Endothelial cell of umbilical vein (primary cell): ENCODE results near the gene IQCE.

Source experiments
- GATA2 ChIP-seq: IDR thresholded peaks from 2 replicates; pipeline ENCODE4 v1.7.0; 2011; ENCODE audit warnings: low read depth, mild to moderate bottlenecking, moderate library complexity, mixed read lengths, low read length; ENCODE audit not compliant: insufficient read length, insufficient read depth
- POLR2A ChIP-seq: IDR thresholded peaks from 2 replicates; pipeline ENCODE4 v1.6.1; 2012; ENCODE audit warnings: low read depth, mild to moderate bottlenecking, control low read depth, low read length
- POLR2AphosphoS5 ChIP-seq: IDR thresholded peaks from 2 replicates; pipeline ENCODE4 v1.6.1; 2012; ENCODE audit warnings: low read depth, mild to moderate bottlenecking, control low read depth, low read length, moderate library complexity; ENCODE audit not compliant: insufficient read depth
- TF ChIP-seq, protein P1 (sequence below), 2 donors: IDR thresholded peaks; 1 replicate in 1 of 2; 2 replicates in 1 of 2; pipeline ENCODE4 v1.5.1; 2011; ENCODE audit warnings: low read length in 2 of 2, mild to moderate bottlenecking in 2 of 2, moderate library complexity in 2 of 2, control low read depth in 1 of 2, inconsistent platforms in 1 of 2, low read depth in 1 of 2; ENCODE audit not compliant: insufficient read depth in 1 of 2; ENCODE audit errors: extremely low read depth in 1 of 2

DNA sequence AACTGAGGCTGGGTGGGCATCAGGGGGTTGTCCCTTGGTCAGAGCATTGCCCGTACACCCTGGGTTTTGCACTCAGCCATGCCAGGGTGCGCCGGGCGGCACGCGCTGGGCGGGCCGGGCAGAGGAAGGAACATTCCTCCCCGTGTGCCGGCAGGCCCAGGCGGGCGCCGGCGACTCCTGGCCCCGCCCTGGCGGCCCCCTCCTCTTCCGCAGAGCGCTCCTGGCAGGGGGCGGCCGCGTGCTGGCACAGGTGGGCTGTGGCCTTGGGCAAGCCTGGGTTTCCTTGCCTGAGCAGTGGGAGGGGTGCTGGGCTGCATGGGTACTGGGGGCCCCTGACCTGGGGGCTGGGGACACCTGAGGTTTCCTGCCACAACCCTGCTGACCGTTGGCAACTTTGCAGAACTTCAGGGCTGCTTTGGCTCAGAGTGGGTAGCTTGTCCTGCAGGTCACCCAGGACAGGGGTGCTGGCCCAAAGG is 35.3 kb upstream of the IQCE start:
- TF ChIP-seq, protein P1, sequence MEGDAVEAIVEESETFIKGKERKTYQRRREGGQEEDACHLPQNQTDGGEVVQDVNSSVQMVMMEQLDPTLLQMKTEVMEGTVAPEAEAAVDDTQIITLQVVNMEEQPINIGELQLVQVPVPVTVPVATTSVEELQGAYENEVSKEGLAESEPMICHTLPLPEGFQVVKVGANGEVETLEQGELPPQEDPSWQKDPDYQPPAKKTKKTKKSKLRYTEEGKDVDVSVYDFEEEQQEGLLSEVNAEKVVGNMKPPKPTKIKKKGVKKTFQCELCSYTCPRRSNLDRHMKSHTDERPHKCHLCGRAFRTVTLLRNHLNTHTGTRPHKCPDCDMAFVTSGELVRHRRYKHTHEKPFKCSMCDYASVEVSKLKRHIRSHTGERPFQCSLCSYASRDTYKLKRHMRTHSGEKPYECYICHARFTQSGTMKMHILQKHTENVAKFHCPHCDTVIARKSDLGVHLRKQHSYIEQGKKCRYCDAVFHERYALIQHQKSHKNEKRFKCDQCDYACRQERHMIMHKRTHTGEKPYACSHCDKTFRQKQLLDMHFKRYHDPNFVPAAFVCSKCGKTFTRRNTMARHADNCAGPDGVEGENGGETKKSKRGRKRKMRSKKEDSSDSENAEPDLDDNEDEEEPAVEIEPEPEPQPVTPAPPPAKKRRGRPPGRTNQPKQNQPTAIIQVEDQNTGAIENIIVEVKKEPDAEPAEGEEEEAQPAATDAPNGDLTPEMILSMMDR (IDR thresholded peaks at IDR 0.05; ENCODE audit: extremely low read depth in 1 of 2, insufficient read depth in 1 of 2, low read depth in 1 of 2, low read length in 2 of 2), result no peak
- TF ChIP-seq GATA2 (no peak), POLR2AphosphoS5 (no peak), POLR2A (no peak)
